Posterior vena cava (tissue), 2 donors: ENCODE results near the gene BIRC2. TPM values are rescaled to one million over a fixed set of nuclear protein-coding genes. Genes with fewer than 3 reads are reported as not detected.
"Not testable (repeated sequence)": the region's sequence is repeated elsewhere in the genome, so short reads cannot be mapped to it uniquely, and the experiment has no call there.

ENCODE experiments used
- DNase-seq: peaks from one replicate; pipeline ENCODE4 v3.0.0-alpha.2; 2020; ENCODE audit warnings: low spot score
- intact Hi-C, 2 donors: fragments of 100-400 bp; cut with DNase I; formaldehyde crosslinking; loops; one replicate each; pipeline versions ENCODE4 v1.14.1 to v1.14.2; 2022 to 2023
- total RNA-seq, 2 donors: library from RNA; stranded (reverse); fragmentation: NEBNext Ultra II Directional; extraction: Animal tissue kit (Norgen Biotek cat#: 25700); gene quantifications; one replicate each; pipeline ENCODE4 v1.2.1, GENCODE V29; 2021
- donor health status: DM: yes; HTN: yes; CAD: no.
- donor health status: DM: yes; HTN: yes; CAD: no.

Gene BIRC2
- total RNA-seq, 2 donors from 2014 or later, result 36.5 to 44.9 TPM

DNA sequence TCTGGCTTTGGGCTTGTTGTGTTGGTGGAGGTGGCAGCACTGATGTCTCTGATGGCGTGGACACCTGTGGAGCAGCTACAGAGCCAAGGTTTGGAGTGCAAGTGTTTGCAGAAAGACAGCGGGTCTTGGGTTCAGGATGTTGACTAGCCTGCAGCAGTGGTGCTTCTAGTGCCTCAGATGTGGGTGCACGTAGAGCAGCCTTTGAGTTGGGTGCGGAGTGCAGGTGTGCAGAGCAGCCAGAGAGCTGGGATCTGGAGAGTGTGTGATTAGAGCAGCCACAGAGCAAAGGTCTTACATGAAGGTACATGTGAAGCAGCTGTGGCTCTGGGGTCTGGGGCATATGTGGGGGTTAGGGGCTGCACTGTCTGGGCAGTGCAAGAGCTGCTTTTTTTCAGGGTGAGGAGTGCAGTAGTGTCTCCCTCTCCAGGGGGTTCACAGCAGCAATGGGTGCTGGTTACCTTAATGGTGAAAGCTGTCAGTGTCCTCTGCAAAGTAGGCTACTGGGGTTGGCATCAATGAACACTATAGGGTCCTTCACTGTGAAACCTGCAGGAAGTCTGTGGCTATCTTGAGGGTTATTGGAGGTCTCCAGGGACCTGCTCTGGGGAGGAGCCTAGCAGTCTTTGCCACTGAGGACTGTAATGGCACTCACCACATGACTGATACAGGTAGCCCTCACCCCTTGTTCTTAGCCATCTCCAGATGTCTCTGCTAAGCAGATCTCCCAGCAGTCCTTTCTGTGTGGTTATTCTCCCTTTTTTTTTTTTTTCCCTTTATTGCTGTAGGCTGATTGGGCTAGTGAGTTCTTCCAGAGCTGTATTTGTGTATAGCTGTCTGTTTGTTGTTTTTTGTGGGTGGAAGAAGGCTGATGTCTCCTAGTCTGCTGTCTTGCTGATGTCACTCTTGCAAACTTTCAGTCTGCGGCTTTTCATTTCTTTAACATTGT is 14.3 kb downstream of the BIRC2 start:
- DNase-seq, result no peak
- intact Hi-C loops, result no loop called here

DNA sequence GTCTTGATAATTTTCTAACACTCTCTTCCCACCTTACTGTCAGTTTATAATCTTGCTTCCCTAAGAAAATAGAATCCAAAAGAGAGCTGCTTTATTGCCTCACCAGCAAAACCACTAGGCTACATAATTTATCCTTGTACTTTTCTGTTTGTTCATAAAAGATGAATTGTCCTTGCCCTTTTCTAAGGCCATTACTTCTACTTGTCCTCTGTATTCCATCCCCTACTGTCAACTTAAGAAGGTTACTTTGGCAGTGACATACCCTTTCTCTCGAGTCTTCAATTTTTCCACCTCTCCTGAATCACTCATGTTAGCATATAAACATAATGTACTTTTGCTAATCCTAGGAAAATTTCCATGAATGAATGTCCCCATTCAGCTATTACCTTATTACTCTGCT is 18.0 kb downstream of the BIRC2 start:
- no peak for DNase-seq
- intact Hi-C loops, result no loop called here

DNA sequence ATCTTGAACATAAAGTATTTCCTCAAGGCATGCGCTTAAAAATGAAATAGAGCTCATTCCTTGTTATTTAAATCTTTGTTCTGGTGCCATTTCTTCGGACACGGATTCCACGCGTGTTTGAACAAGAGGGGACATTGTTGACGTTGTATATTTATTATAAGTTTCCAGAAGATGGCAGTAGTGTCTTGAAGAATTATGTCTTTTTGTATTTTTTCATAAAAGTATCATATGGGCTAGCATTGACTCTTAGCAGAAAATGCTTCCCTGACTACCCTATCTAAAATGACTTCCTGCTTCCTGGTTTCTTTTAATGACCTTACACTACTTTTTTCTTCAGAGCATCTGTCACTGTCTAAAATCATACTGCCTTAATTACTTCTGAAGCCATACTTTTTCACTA is 20.4 kb downstream of the BIRC2 start:
- no peak for DNase-seq

DNA sequence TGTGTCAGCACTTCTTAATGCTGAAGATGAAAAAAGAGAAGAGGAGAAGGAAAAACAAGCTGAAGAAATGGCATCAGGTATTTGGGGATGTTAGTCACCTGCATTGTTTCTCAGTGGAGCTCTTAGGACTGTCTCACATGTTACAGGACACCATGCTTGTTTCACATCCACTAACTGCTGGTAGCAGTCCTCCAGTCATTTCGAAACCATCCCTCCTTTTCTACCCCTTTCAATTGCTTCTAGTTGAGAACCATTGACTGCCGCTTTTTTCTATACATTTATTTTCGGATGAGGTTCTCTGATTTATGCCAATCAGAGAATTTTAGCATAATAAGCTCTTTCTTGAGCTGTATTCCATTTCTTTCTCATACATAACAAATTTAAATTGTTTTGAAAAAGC is 21.5 kb downstream of the BIRC2 start:
- intact Hi-C loops, result no loop called here
- DNase-seq, result no peak

More for the DNA sequence above, 20.4 kb downstream of the BIRC2 start:
- intact Hi-C loops, result no loop called here

DNA sequence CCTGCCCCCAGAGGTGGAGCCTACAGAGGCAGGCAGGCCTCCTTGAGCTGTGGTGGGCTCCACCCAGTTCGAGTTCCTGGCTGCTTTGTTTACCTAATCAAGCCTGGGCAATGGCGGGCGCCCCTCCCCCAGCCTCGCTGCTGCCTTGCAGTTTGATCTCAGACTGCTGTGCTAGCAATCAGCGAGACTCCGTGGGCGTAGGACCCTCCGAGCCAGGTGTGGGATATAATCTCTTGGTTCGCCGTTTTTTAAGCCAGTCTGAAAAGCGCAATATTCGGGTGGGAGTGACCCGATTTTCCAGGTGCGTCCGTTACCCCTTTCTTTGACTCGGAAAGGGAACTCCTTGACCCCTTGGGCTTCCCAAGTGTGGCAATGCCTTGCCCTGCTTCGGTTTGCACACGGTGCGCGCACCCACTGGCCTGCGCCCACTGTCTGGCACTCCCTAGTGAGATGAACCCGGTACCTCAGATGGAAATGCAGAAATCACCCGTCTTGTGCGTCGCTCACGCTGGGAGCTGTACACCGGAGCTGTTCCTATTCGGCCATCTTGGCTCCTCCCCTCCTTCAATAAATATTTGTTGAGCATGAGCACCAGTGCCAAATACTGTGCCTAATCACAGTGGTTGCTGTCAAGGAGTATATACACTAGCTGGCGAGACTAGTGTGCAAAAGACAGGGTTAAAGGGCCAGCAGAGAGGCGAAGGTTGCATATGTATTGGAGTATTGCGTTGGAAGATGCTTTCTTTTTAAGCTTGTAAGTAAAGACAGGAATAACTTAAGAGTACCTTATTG is 27.8 kb downstream of the BIRC2 start:
- intact Hi-C loops, DNase-seq: not testable (repeated sequence)

DNA sequence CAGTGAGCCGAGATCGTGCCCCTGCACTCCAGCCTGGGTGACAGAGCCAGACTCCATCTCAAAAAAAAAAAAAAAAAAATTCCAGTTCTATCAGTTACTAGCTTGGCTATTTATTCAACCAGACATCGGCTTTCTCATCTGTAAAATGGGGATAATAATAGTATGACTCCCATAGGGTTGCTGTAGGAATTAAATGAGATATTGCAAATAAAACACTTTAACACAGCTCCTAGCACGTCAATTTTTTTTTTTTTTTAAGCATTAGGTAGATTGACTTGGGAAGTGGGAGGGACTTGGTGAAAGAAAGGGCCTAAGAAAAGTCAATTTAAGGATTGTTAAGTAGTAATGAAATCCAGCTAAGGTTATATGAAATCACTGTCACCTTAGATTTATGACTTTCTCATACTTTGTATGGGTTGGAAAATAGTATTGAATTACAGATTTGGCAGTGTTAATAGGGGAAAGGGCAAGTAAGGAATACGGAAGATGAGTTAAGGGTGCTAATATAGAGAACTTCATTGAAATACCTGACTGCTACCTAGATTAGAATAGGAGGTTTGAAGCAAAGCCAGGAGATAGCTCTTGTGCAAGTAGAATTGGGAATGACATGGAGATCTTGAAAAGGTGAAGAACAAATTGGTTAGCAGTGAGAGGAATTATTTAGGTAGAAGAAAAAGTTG is 28.8 kb downstream of the BIRC2 start:
- DNase-seq, result no peak
- intact Hi-C loops, result no loop called here

DNA sequence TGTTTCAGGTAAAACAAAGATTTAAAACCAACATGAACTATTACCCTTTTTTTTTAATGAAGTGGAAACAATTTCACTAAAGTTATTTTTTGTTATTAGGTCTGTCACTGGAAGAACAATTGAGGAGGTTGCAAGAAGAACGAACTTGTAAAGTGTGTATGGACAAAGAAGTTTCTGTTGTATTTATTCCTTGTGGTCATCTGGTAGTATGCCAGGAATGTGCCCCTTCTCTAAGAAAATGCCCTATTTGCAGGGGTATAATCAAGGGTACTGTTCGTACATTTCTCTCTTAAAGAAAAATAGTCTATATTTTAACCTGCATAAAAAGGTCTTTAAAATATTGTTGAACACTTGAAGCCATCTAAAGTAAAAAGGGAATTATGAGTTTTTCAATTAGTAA is 30.9 kb downstream of the BIRC2 start:
- intact Hi-C loops, result no loop called here
- no peak for DNase-seq

DNA sequence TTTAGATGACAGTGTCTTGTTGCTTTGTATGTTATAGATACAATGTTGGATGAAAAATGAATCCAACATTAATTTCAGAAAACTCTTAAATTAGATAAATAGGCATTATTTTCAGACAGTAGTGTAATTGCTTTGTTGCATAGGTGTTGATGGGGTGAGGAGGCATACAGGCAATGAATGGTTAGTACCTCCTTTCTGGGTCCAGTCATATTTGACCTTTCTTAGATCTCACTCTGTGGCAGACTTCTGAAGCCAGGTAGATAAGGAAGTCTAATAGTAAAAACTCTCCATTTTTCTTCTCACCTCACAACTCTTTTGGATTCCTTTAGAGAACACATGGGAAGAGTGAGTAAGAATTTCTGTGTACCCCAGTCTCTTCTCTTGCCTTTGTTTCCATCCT is 31.8 kb downstream of the BIRC2 start:
- intact Hi-C loops, result no loop called here
- DNase-seq, result no peak

DNA sequence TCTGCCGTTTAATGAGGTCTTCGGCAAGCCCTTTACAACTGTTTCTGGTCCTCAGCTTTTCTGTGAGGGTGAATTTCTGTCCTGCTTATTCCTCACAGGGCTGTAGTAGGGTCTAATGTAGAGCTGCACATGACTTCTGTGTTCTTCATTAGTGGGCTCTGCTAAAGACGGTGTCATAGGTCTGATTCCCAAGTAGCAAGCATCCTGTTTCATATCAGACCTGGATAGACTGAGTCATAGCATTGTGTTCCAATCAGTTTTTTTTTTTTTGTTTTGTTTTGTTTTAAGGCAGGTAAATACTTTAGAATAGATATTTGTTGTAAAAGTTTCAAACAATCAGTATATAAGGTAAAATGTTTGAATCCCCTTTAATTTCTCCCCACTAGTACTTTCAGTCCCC is 35.4 kb downstream of the BIRC2 start:
- intact Hi-C loops, result loop anchor here in 1 of 2 donors (10.0 kb wide), 1 partner anchor 112 kb away; no protein-coding TSS in a partner anchor
- DNase-seq, result no peak

DNA sequence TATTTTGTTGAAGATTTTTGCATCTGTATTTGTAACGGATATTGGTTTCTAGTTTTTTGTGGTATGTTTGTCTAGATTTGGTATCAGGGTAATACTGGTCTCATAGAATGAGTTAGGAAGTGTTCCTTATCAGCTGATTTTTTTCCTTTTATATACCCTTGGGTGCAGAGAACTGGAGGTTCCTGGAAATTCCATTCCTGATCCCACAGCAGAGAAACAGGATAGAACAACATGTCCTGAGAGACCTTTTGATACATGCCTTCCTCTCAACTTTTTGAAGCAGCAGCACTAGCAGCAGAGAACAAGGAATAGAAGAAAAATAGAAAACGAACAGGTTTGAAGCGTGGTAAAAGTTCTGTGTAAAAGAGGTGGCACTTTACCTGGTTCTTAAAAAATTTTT is 36.8 kb downstream of the BIRC2 start:
- intact Hi-C loops, result loop anchor here in 1 of 2 donors (10.0 kb wide), 1 partner anchor 111 kb away; no protein-coding TSS in a partner anchor
- no peak for DNase-seq

DNA sequence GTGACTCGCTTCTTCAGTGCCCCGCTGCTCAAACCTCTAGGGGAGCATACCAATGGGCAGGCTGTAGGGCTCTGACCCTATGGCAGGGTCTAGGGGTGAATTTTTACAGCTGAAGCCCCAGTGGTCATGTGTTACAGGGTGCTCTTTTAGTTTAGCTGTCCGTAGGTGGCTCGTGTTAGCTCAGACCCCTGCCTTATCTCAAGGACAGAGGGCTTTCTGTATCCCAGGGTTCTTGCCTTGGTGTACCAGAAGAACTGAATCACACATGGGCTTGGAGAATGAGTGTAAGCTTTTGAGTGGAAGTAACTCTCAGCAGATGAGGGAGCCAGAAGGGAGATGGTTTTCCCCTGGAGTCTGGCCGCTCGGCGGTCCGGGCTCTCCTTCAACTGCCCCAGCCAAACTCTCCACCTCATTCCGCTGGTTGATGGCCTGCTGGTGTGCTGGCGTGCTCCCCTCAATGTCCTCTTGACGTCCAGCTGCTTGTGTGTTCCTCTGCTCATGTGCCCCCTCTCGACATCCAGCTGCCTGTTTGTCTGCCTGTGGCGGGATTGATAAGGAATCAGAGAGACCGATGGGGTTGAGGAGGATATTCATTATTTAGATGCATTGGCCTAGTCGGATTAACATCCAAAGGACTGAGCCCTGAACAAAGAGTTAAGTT is 37.5 kb downstream of the BIRC2 start:
- intact Hi-C loops, result loop anchor here in 1 of 2 donors (10.0 kb wide), 1 partner anchor 110 kb away; no protein-coding TSS in a partner anchor
- DNase-seq, result no peak

DNA sequence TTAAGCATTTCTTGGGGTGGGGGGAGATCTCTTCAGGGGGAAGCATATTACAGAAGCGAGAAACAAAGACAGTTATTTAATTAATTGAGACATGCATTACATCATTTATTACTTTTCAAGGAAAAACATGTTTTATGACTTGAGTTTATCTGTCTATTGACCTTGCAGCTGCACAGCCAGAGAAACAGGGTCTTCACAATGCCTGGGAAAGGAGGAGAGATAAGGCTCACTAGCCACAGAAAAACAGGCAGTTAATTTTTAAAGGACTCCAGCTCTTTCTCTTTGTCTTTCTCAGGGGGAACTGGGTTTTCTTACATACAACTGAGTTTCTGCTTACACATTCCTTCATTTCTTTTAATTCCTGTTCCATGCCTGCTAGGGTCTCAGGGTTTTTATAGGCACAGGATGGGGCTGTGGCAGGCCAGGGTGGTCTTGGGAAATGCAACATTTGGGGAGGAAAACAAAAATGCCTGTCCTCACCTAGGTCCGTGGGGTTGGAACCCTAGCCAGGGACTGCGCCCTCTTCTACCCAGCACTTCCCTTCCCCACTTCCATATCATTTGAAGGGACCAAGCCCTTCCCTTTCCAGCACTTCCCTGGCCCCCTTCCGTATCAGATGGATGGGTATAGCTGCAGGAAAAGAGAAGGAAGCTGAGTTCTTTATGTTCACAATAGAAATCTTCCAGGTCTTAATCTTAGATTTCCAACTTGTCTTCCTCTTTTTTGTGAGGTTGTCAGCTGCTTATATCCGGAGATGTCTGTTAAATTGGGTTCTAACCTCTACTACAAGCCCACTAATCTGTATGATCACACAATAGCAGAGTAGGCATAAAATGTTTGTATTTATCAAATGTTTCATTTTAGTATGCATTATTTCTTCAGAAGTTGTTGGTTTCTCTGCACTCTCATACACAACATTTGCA is 38.3 kb downstream of the BIRC2 start:
- no peak for DNase-seq
- intact Hi-C loops, result loop anchor here in 1 of 2 donors (10.0 kb wide), 1 partner anchor 109 kb away; no protein-coding TSS in a partner anchor

DNA sequence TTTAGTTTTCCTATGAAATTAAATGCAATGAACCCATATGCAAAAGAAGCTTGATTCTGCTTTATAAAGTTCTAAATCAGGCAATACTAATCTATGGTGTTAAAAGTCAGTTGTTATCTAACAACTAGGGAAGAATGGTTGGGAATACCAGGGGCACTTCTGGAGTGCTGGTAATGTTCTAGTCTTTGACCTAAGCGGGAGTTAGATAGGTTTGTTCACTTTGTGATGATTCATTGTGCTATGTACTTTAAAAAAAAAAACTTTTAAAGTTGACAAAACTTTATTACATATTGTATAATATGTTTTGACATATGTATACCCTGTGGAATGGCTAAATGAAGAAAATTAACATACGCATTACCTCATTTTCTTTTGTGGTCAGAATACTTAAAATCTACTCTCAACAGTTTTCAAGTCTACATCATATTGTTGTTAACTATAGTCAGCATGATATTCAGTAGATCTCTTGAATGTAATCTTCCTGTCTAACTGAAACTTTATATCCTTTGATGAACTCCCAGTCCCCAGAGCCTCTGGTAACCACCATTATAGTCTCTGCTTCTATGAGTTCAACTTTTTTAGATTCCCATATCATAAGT is 39.2 kb downstream of the BIRC2 start:
- intact Hi-C loops, result loop anchor here in 1 of 2 donors (10.0 kb wide), 1 partner anchor 109 kb away; no protein-coding TSS in a partner anchor
- DNase-seq, result no peak

DNA sequence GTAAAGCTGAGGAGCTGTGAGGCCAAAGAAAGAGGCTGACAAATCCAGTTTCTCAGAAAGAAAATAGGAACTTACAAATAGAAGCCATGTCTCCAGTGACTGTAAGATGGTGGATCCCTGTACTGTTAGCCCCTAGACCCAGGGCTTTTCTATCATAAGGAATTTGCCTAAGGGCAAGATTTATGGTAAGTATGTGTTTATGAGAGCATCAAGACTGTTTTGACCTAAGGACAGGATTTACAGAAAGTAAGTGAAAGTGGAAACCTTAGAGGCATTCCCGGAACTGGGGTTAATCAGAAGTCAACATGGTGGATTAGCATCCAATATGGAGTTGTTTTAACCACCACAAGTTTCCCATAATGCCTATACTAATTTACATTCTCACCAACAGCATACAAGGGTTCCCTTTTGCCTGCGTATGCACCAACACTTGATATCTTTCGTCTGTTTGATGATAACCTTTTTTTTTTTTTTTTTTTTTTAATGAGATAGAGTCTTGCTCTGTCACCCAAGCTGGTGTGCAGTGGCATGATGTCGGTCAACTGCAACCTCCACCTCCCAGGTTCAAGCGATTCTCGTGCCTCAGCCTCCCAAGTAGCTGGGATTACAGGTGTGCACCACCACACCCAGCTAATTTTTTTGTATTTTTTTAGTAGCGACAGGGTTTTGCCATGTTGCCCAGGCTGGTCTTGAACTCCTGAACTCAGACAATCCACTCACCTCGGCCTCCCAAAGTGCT is 40.2 kb downstream of the BIRC2 start:
- intact Hi-C loops, result loop anchor here in 1 of 2 donors (10.0 kb wide), 1 partner anchor 108 kb away; no protein-coding TSS in a partner anchor
- DNase-seq, result no peak

DNA sequence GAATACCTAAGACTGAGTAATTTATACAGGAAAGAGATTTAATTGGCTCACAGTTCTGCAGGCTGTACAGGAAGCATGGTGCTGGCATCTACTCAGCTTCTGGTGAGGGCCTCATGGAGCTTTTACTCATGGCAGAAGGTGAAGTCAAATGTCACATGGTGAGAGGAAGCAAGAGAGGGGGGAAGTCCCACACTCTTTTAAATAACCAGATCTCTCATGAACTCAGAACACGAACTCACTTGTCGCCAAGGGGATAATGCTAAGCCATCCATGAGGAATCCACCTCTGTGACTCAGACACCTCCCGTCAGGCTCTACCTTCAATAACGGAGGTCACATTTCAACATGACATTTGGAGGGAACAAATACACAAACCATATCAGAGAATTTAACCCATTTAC is 42.2 kb downstream of the BIRC2 start:
- intact Hi-C loops, result loop anchor here in 1 of 2 donors (10.0 kb wide), 1 partner anchor 106 kb away; no protein-coding TSS in a partner anchor
- no peak for DNase-seq

DNA sequence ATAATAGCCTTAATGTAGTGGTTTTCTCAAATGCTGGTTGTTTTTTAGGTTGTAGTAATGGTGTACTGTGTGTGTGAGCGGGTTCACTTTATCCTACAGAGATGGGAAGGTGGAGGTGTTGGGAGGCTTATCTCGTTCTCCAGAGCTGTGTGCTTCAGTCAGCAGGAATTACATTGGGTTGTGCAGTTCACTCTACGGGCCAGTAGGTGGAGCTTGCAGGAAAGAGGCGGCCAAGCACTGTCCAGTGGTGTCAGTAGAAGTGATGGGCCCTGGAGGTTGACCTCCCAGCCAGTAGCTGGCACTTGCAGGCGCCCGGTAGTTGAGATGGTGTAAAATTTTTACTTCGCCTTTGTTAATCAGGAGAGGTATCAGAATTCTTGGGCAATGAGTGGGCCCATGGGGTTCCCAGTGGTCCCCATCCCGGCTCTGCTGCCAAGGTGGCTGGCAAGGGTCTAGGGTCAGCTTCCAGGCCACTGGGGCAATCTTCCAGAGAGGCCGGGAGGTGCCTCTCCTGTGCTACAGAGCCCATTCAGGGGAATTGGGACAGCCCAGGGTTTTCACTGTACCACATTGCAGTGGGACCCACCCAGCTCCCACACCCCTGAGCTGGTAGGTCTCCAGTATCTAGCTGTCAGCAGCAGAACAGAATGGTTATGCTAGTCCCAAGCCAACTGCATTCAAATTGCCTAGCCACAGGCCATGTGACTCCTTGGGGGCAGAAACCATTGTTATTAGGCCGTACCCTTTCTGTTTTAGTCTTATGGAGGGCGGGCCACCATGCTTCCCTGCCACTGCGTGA is 43.9 kb downstream of the BIRC2 start:
- intact Hi-C loops, result no loop called here
- DNase-seq, result no peak
